Measurements from ENCODE around the gene SUSD4.

DNA sequence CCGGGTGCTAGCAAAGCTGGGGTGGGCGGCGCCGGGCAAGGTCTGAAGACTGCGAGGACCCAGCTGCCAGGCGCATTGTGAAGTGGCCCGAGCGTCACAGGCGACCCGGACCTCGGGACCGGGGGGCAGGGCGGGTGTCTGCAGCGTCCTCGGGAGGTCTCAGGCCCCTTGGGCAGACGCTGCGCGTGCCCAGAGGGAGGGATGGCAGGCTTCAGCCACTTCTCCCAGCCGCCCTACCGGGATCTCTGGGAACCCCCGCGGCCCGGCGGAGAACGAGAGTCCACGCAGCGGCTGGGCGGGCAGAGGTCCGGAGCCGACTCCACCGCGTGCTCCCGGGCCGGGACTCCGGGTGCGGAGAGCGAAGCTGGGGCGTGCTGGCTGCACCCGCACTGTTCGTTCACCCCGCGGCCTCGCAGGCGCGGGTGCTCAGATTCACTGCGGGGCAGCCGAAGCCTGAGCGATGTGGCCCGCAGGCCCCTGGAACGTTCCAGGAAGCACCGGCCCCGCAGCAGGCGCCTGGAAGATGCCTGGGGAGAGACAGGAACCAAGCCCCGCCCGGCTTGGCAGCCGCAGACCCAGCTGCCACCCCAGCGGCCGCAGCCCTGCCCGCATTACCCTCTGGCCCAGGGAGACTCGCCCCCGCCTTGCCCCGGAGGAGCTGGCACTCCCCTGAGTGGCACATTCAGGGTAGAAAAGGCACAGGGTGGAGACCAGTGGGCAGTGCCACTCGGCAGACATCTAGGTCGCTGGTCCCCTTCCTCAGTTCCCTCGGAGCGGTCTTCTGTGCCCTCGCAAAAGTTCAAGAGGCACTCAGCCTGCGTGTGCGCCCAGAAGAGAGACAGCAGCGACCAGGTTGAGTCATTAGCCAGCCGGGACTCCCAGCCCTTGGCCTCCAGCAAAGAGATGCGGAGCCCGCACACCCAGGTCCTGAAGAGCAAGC lies 29.6 kb upstream of the SUSD4 start, which contains the start of gene CCDC185:
- no peak for TF ChIP-seq EZH2 (IDR thresholded peaks at IDR 0.05; ENCODE audit: borderline replicate concordance, low read length)
- TF ChIP-seq, protein P1, sequence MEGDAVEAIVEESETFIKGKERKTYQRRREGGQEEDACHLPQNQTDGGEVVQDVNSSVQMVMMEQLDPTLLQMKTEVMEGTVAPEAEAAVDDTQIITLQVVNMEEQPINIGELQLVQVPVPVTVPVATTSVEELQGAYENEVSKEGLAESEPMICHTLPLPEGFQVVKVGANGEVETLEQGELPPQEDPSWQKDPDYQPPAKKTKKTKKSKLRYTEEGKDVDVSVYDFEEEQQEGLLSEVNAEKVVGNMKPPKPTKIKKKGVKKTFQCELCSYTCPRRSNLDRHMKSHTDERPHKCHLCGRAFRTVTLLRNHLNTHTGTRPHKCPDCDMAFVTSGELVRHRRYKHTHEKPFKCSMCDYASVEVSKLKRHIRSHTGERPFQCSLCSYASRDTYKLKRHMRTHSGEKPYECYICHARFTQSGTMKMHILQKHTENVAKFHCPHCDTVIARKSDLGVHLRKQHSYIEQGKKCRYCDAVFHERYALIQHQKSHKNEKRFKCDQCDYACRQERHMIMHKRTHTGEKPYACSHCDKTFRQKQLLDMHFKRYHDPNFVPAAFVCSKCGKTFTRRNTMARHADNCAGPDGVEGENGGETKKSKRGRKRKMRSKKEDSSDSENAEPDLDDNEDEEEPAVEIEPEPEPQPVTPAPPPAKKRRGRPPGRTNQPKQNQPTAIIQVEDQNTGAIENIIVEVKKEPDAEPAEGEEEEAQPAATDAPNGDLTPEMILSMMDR (conservative IDR thresholded peaks at IDR 0.05 in 1 of 2, IDR thresholded peaks at IDR 0.05 in 1 of 2; ENCODE audit: extremely low read depth in 1 of 2, insufficient read depth in 1 of 2, low read depth in 1 of 2, low read length in 2 of 2), result no peak
